Astrocyte of the cerebellum (primary cell): ENCODE measurements around the gene BMF.
"Not testable (repeated sequence)": the region's sequence is repeated elsewhere in the genome, so short reads cannot be mapped to it uniquely, and the experiment has no call there.

Experiments used
- DNase-seq: peaks from one replicate; pipeline ENCODE4 v3.0.0-alpha.2; 2011; ENCODE audit warnings: low read depth
- H3K4me3 ChIP-seq: 2 replicates; pipeline ENCODE4 v1.5.1; 2011; ENCODE audit warnings: mild to moderate bottlenecking, low read depth, low read length, moderate library complexity
- in situ Hi-C: cut with HindIII; loops from 2 replicates; pipeline ENCODE4 v1.10.0; 2017; ENCODE audit warnings: low sequenced_read_pairs
- TF ChIP-seq, protein P1 (sequence below): IDR thresholded peaks from 2 replicates; pipeline ENCODE4 v1.5.1; 2012; ENCODE audit warnings: low read length, low read depth, moderate library complexity, mild to moderate bottlenecking; ENCODE audit errors: missing control alignments

The BMF gene

GRCh38 chr15:40136470-40137302 is 28.0 kb upstream of the BMF start:
- TF ChIP-seq, protein P1, sequence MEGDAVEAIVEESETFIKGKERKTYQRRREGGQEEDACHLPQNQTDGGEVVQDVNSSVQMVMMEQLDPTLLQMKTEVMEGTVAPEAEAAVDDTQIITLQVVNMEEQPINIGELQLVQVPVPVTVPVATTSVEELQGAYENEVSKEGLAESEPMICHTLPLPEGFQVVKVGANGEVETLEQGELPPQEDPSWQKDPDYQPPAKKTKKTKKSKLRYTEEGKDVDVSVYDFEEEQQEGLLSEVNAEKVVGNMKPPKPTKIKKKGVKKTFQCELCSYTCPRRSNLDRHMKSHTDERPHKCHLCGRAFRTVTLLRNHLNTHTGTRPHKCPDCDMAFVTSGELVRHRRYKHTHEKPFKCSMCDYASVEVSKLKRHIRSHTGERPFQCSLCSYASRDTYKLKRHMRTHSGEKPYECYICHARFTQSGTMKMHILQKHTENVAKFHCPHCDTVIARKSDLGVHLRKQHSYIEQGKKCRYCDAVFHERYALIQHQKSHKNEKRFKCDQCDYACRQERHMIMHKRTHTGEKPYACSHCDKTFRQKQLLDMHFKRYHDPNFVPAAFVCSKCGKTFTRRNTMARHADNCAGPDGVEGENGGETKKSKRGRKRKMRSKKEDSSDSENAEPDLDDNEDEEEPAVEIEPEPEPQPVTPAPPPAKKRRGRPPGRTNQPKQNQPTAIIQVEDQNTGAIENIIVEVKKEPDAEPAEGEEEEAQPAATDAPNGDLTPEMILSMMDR = no peak
- in situ Hi-C loops = no loop called here
- no peak for DNase-seq
- H3K4me3 ChIP-seq = no peak overlapping the region

GRCh38 chr15:40135846-40136450 is 27.3 kb upstream of the BMF start:
- H3K4me3 ChIP-seq, DNase-seq, in situ Hi-C loops: not testable (repeated sequence)

DNA sequence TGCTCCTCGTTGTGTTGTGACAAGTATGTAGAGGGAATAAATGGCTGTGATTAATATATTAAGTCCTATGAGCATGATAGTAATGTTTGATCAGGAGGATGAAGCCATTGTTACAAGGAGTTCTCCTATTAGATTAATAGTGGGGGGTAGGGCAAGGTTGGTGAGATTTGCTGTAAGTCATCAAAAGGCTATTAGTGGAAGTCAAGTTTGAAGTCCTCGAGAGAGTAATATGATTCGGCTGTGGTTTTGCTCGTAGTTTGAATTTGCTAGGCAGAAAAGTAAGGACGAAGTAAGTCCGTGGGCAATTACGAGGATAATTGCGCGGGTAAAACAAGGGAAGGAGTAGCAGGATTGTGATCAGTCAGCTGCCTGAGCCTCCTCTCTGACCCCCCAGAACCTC is 26.2 kb upstream of the BMF start:
- in situ Hi-C loops = no loop called here
- no peak overlapping the region for H3K4me3 ChIP-seq
- TF ChIP-seq, protein P1 = no peak
- DNase-seq = no peak

GRCh38 chr15:40133544-40133943 is 24.9 kb upstream of the BMF start:
- TF ChIP-seq, protein P1 = no peak
- DNase-seq = no peak
- no peak overlapping the region for H3K4me3 ChIP-seq
- in situ Hi-C loops = no loop called here

DNA sequence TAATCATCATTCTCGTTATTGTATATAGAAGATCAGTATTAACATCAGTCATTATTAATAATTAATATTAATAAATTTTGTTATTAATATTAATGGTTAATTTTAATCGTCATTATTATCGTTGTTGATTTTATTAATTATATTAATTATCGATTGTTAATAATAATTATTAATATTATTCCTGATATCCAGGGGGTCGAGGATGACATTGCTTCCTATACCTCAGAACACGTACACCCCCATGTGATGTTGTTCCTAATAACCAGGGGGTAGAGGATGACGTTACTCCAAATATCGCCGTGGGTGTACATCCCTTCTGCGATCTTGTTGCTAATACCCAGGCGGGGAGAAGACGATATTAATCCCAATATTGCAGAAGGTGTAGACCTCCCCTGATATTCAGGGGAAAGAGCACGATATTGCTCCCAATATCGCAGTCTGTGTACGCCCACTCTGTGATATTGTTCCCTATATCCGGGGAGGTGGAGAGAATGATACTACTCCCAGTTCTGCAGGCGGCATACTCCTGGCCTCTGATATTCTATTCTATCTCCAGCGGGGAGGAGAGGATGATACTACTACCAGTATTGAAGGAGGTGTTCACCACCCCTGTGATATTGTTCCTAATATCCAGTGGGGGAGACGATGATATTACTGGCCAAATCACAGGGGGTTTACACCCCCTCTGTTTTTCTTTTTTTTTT is 22.3 kb upstream of the BMF start:
- no peak overlapping the region for H3K4me3 ChIP-seq
- TF ChIP-seq, protein P1 = no peak
- in situ Hi-C loops = no loop called here
- no peak for DNase-seq

- TF ChIP-seq, protein P1 = no peak
- no peak overlapping the region for H3K4me3 ChIP-seq
- in situ Hi-C loops = no loop called here
- DNase-seq = no peak
Measured at GRCh38 chr15:40130118-40130517, 21.4 kb upstream of the BMF start.
